ENCODE results near the gene MMADHC. TPM values are rescaled to one million over a fixed set of nuclear protein-coding genes. Genes with fewer than 3 reads are reported as not detected.

MMADHC gene
- total and polyA plus RNA-seq, 2 of the 13 experiments (the other 11 are each of a cell fraction or from before 2014, with no cell fraction given), result 90.2 to 210 TPM

DNA sequence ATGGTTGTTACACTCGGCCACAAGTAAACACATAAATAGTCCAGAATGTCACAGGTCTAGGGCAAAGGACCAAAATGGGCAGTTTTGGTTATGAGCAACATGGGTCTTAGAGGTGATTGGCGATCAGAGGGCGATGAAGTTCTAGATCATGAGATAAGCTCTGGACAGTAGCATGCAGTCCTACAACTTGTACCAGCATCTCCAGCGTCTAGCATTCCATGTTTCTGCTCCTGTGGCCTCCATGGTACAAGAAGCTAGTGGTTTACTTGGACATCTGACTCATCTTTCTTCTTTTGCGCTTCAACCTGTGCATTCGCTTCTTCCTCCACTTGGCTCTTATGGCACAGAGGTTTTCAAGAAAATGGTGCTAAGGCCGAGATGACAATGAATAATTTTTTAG is 8.9 kb upstream of the MMADHC start:
- POLR2A ChIA-PET, result no interaction called here
- no peak overlapping the region for H3K4me3 ChIP-seq (replicated peaks in 1 of 3; ENCODE audit: insufficient read depth in 1 of 3, low read depth in 2 of 3, low read length in 3 of 3)
- peaks cover 0 to 13% of the 10 kb centered on the region in 2 experiments; a peak in 3 of 5 replicates for H3K36me3 ChIP-seq (replicated peaks in 1 of 2; ENCODE audit: control insufficient read depth in 1 of 2, insufficient read depth in 2 of 2, low read length in 2 of 2)
- no peak overlapping the region for H3K4me2 ChIP-seq (ENCODE audit: low read depth, low read length)
- intact Hi-C loops (cut with micrococcal nuclease; ENCODE audit: unreplicated experiment), result loop anchor here (10.0 kb wide), 1 partner anchor 398 kb away; no protein-coding TSS in a partner anchor
- no peak overlapping the region for H3K9ac ChIP-seq (ENCODE audit: insufficient read depth, low read depth, low read length)
- in situ Hi-C loops (cut with HindIII; ENCODE audit: extremely low pct_ligation_motif_present, low pct_unique_long_range_greater_than_20kb), result loop anchor here (5.0 to 10.0 kb wide), 4 partner anchors 891 to 1638 kb away; partner anchors contain the start of gene RND3
- no peaks in the 10 kb centered on the region for H3K4me1 ChIP-seq (ENCODE audit: insufficient read depth, low read length)
- TF ChIP-seq, protein P1, sequence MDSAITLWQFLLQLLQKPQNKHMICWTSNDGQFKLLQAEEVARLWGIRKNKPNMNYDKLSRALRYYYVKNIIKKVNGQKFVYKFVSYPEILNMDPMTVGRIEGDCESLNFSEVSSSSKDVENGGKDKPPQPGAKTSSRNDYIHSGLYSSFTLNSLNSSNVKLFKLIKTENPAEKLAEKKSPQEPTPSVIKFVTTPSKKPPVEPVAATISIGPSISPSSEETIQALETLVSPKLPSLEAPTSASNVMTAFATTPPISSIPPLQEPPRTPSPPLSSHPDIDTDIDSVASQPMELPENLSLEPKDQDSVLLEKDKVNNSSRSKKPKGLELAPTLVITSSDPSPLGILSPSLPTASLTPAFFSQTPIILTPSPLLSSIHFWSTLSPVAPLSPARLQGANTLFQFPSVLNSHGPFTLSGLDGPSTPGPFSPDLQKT (CRISPR knock-in tag; IDR thresholded peaks at IDR 0.05; ENCODE audit: borderline replicate concordance), result no peak
- H3K27me3 ChIP-seq (ENCODE audit: control insufficient read depth in 1 of 2, insufficient read depth in 2 of 2, low read length in 2 of 2), result no peaks in the 10 kb centered on the region
- FAIRE-seq (no peak), DNase-seq (ENCODE audit: low spot score) (no peak), ATAC-seq (no peak)
- H2AFZ ChIP-seq (ENCODE audit: low read length), result no peak overlapping the region
- H4K20me1 ChIP-seq (ENCODE audit: insufficient read depth, low read length), result no peaks in the 10 kb centered on the region
- H3K27ac ChIP-seq (ENCODE audit: extremely low read length, insufficient read depth, low read length), result no peak overlapping the region
- H3K9me3 ChIP-seq (ENCODE audit: low read length), result 0 out of 2 replicates have a peak, but pooled peaks cover 3% of the 10 kb centered on the region
- H3K79me2 ChIP-seq (ENCODE audit: insufficient read depth, low read length), result no peaks in the 10 kb centered on the region
- BruUV-seq (replicated peaks), result no TSS peak
- WGBS (ENCODE audit: low lambda C conversion rate), result 93% methylated on average over 7 of the region's 7 CpGs
- CTCF ChIA-PET (ENCODE audit: low intra/inter-chr PET ratio, low total read pairs), result interaction anchor here (1.7 to 2.3 kb wide), 3 partner anchors 119 to 1015 kb away, joined by 8 to 19 read pairs (median 9); partner anchors contain the start of gene RND3

- Histone ChIP-seq H3K4me2 (ENCODE audit: low read depth, low read length) (no peak overlapping the region), H3K36me3 (replicated peaks in 1 of 2; ENCODE audit: control insufficient read depth in 1 of 2, insufficient read depth in 2 of 2, low read length in 2 of 2) (peaks cover 0 to 13% of the 10 kb centered on the region in 2 experiments; a peak in 3 of 5 replicates), H3K9ac (ENCODE audit: insufficient read depth, low read depth, low read length) (no peak overlapping the region), H3K4me1 (ENCODE audit: insufficient read depth, low read length) (no peaks in the 10 kb centered on the region), H4K20me1 (ENCODE audit: insufficient read depth, low read length) (no peaks in the 10 kb centered on the region), H3K27ac (ENCODE audit: extremely low read length, insufficient read depth, low read length) (no peak overlapping the region), H3K9me3 (ENCODE audit: low read length) (no peaks in the 10 kb centered on the region), H2AFZ (ENCODE audit: low read length) (no peak overlapping the region), H3K27me3 (ENCODE audit: control insufficient read depth in 1 of 2, insufficient read depth in 2 of 2, low read length in 2 of 2) (no peaks in the 10 kb centered on the region), H3K79me2 (ENCODE audit: insufficient read depth, low read length) (no peaks in the 10 kb centered on the region), H3K4me3 (replicated peaks in 1 of 3; ENCODE audit: insufficient read depth in 1 of 3, low read depth in 2 of 3, low read length in 3 of 3) (no peak overlapping the region)
- in situ Hi-C loops (cut with HindIII; ENCODE audit: extremely low pct_ligation_motif_present, low pct_unique_long_range_greater_than_20kb) (loop anchor here (5.0 to 10.0 kb wide), 4 partner anchors 892 to 1639 kb away; partner anchors contain the start of gene RND3), intact Hi-C loops (cut with micrococcal nuclease; ENCODE audit: unreplicated experiment) (loop anchor here (2.0 to 10.0 kb wide), 2 partner anchors 399 to 1643 kb away; no protein-coding TSS in a partner anchor)
- ChIA-PET POLR2A (interaction anchor here (0.9 kb wide), 1 partner anchor 8 kb away, joined by 5 read pairs; no protein-coding TSS in a partner anchor), CTCF (ENCODE audit: low intra/inter-chr PET ratio, low total read pairs) (interaction anchor here (2.3 kb wide), 1 partner anchor 1016 kb away, joined by 8 read pairs; no protein-coding TSS in a partner anchor)
- WGBS (ENCODE audit: low lambda C conversion rate), result 81% methylated on average over 1 of the region's 1 CpG
- ATAC-seq (no peak; the same call in 2 of the 3 replicates), DNase-seq (ENCODE audit: low spot score) (no peak), FAIRE-seq (no peak)
- BruUV-seq (replicated peaks), result no TSS peak
- TF ChIP-seq ZNF878 (CRISPR knock-in tag; IDR thresholded peaks at IDR 0.05), result no peak
- TF ChIP-seq ZNF446 (CRISPR knock-in tag; IDR thresholded peaks at IDR 0.05), result no peak
- TF ChIP-seq ZNF143 (CRISPR knock-in tag; IDR thresholded peaks at IDR 0.05), result no peak
- no peak for TF ChIP-seq GTF2F1 (IDR thresholded peaks at IDR 0.05; ENCODE audit: low read length)
- no peak for TF ChIP-seq HBP1 (CRISPR knock-in tag; IDR thresholded peaks at IDR 0.05; ENCODE audit: low read depth)
- TF ChIP-seq, protein P2, sequence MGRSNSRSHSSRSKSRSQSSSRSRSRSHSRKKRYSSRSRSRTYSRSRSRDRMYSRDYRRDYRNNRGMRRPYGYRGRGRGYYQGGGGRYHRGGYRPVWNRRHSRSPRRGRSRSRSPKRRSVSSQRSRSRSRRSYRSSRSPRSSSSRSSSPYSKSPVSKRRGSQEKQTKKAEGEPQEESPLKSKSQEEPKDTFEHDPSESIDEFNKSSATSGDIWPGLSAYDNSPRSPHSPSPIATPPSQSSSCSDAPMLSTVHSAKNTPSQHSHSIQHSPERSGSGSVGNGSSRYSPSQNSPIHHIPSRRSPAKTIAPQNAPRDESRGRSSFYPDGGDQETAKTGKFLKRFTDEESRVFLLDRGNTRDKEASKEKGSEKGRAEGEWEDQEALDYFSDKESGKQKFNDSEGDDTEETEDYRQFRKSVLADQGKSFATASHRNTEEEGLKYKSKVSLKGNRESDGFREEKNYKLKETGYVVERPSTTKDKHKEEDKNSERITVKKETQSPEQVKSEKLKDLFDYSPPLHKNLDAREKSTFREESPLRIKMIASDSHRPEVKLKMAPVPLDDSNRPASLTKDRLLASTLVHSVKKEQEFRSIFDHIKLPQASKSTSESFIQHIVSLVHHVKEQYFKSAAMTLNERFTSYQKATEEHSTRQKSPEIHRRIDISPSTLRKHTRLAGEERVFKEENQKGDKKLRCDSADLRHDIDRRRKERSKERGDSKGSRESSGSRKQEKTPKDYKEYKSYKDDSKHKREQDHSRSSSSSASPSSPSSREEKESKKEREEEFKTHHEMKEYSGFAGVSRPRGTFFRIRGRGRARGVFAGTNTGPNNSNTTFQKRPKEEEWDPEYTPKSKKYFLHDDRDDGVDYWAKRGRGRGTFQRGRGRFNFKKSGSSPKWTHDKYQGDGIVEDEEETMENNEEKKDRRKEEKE (IDR thresholded peaks at IDR 0.05), result no peak
- no peak for TF ChIP-seq MLX (CRISPR knock-in tag; IDR thresholded peaks at IDR 0.05)
These were observed 7.7 kb upstream of the MMADHC start for GRCh38 chr2:149595056-149595963.

All from HepG2 (cell line).